SK-N-SH (cell line): ENCODE measurements around the gene PITPNM1. TPM values are rescaled to one million over a fixed set of nuclear protein-coding genes. Genes with fewer than 3 reads are reported as not detected.
"Not testable (repeated sequence)": the region's sequence is repeated elsewhere in the genome, so short reads cannot be mapped to it uniquely, and the experiment has no call there.

ENCODE experiments used
- CTCF ChIA-PET: fragments of 300-600, 350-600 bp; formaldehyde crosslinking; extraction: SDS; loops from one replicate; lab custom pipeline; 2021; lab: Yijun Ruan, JAX
- POLR2A ChIA-PET: fragments of 350-600 bp; sonication (Branson Sonifier 250); formaldehyde crosslinking; extraction: SDS; loops from one replicate; lab custom pipeline; 2020; ENCODE audit warnings: antibody characterized with exemption, inconsistent platforms; lab: Yijun Ruan, JAX
- DNase-seq: peaks from one replicate; pipeline ENCODE4 v3.0.0; 2012
- H2AFZ ChIP-seq: fragments of 200-600 bp; sonication (generic); 2 replicates; pipeline ENCODE4 v1.8.1; 2016; ENCODE audit warnings: antibody characterized with exemption, mild to moderate bottlenecking, low read depth
- H3F3A ChIP-seq: fragments of 200-600 bp; sonication (generic); replicated peaks from 2 replicates; pipeline ENCODE3; 2016; ENCODE audit warnings: antibody characterized with exemption, mild to moderate bottlenecking; ENCODE audit not compliant: insufficient read depth
- H3K27ac ChIP-seq, 2 experiments: fragments of 200-500 bp in 1 of 2; fragments of 200-600 bp in 1 of 2; sonication (Bioruptor generic) in 1 of 2; sonication (generic), shearing (Covaris generic) in 1 of 2; 2 replicates each; pipeline versions ENCODE4 v1.5.1 to v1.6.1; 2014 to 2016; ENCODE audit warnings: low read depth in 2 of 2, inconsistent platforms in 1 of 2, low read length in 1 of 2, mild to moderate bottlenecking in 1 of 2, mixed read lengths in 1 of 2
- H3K27me3 ChIP-seq: fragments of 200-600 bp; sonication (generic), shearing (Covaris generic); 2 replicates; pipeline ENCODE4 v1.6.1; 2016; ENCODE audit warnings: mixed run types; ENCODE audit not compliant: insufficient read depth
- H3K36me3 ChIP-seq, 2 experiments: fragments of 200-500 bp in 1 of 2; fragments of 200-600 bp in 1 of 2; sonication (Bioruptor generic) in 1 of 2; sonication (generic) in 1 of 2; replicated peaks in 1 of 2; 2 replicates each; pipeline versions ENCODE3 to v1.5.1; 2014 to 2016; ENCODE audit warnings: low read length in 1 of 2, mild to moderate bottlenecking in 1 of 2; ENCODE audit not compliant: insufficient read depth in 2 of 2, control insufficient read depth in 1 of 2
- H3K4me1 ChIP-seq, 2 experiments: fragments of 200-500 bp in 1 of 2; fragments of 200-600 bp in 1 of 2; sonication (Bioruptor generic) in 1 of 2; sonication (generic), shearing (Covaris generic) in 1 of 2; 2 replicates each; pipeline versions ENCODE4 v1.5.1 to v1.6.1; 2014 to 2016; ENCODE audit warnings: low read depth in 1 of 2, low read length in 1 of 2, mixed run types in 1 of 2; ENCODE audit not compliant: insufficient read depth in 2 of 2, control insufficient read depth in 1 of 2
- H3K4me2 ChIP-seq: fragments of 200-600 bp; sonication (generic), shearing (Covaris generic); 2 replicates; pipeline ENCODE4 v1.6.1; 2017; ENCODE audit warnings: mixed run types
- H3K4me3 ChIP-seq, 2 experiments: fragments of 200-500 bp in 1 of 2; fragments of 200-600 bp in 1 of 2; sonication (Bioruptor generic) in 1 of 2; sonication (generic), shearing (Covaris generic) in 1 of 2; 2 replicates each; pipeline versions ENCODE4 v1.5.1 to v1.8.1; 2014 to 2016; ENCODE audit warnings: low read depth in 2 of 2, inconsistent platforms in 1 of 2, low read length in 1 of 2, mild to moderate bottlenecking in 1 of 2, mixed read lengths in 1 of 2, moderate library complexity in 1 of 2
- H3K79me2 ChIP-seq: fragments of 200-600 bp; sonication (generic); 2 replicates; pipeline ENCODE4 v1.8.1; 2017; ENCODE audit warnings: mild to moderate bottlenecking; ENCODE audit not compliant: insufficient read depth
- H3K9ac ChIP-seq: fragments of 200-600 bp; sonication (generic); 2 replicates; pipeline ENCODE4 v1.6.1; 2017; ENCODE audit warnings: mixed run types
- H3K9me2 ChIP-seq: fragments of 200-600 bp; sonication (generic); 2 replicates; pipeline ENCODE4 v1.6.1; 2017; ENCODE audit warnings: mixed run types
- H3K9me3 ChIP-seq: fragments of 200-600 bp; sonication (generic); 2 replicates; pipeline ENCODE4 v1.6.1; 2017; ENCODE audit warnings: mixed run types, mild to moderate bottlenecking, moderate library complexity
- H4K20me1 ChIP-seq: fragments of 200-600 bp; sonication (generic); 2 replicates; pipeline ENCODE4 v1.6.1; 2017; ENCODE audit warnings: mild to moderate bottlenecking, mixed run types; ENCODE audit not compliant: insufficient read depth
- CHD2 ChIP-seq: fragments of 150-350 bp; IDR thresholded peaks from 2 replicates; pipeline ENCODE4 v1.6.1; 2018; ENCODE audit warnings: low read length; ENCODE audit not compliant: partially characterized antibody
- FOSL2 ChIP-seq: IDR thresholded peaks from 2 replicates; pipeline ENCODE4 v1.4.0; 2012; ENCODE audit warnings: low read depth, mild to moderate bottlenecking, moderate library complexity, borderline replicate concordance
- FOXJ3 ChIP-seq: sonication (generic); formaldehyde crosslinking; IDR thresholded peaks from 2 replicates; pipeline ENCODE4 v1.5.1; 2020; ENCODE audit warnings: mild to moderate bottlenecking, missing genetic modification reagents
- FOXM1 ChIP-seq: IDR thresholded peaks from 2 replicates; pipeline ENCODE4 v1.4.0; 2012; ENCODE audit warnings: low read depth, mild to moderate bottlenecking
- GATA2 ChIP-seq: sonication (generic); formaldehyde crosslinking; IDR thresholded peaks from 2 replicates; pipeline ENCODE4 v1.5.0; 2020; ENCODE audit warnings: mild to moderate bottlenecking, missing genetic modification reagents
- MEF2A ChIP-seq: IDR thresholded peaks from 2 replicates; pipeline ENCODE4 v1.4.0; 2012; ENCODE audit warnings: low read depth, borderline replicate concordance
- NFIC ChIP-seq: IDR thresholded peaks from 2 replicates; pipeline ENCODE4 v1.4.0; 2012; ENCODE audit warnings: borderline replicate concordance
- NRF1 ChIP-seq: IDR thresholded peaks from 2 replicates; pipeline ENCODE4 v1.6.1; 2012; ENCODE audit warnings: low read depth, mild to moderate bottlenecking, low read length
- SMC3 ChIP-seq: IDR thresholded peaks from 2 replicates; pipeline ENCODE4 v1.6.1; 2012; ENCODE audit warnings: low read depth, low read length, improper control_type of control experiment
- TCF12 ChIP-seq: IDR thresholded peaks from 2 replicates; pipeline ENCODE4 v1.4.0; 2012
- TEAD4 ChIP-seq: IDR thresholded peaks from 2 replicates; pipeline ENCODE4 v1.4.0; 2012; ENCODE audit warnings: mild to moderate bottlenecking, borderline replicate concordance; ENCODE audit not compliant: insufficient read depth
- WGBS: methylation state at CpG from one replicate; pipeline ENCODE4 v1.1.6; 2017; ENCODE audit warnings: low lambda C conversion rate; 5-methylcytosine and 5-hydroxymethylcytosine counted together
- polyA plus RNA-seq, 3 experiments: library from polyadenylated mRNA; depleted of rRNA; stranded (reverse); fragments of >200 nt; gene quantifications; 2 replicates each; pipeline ENCODE4 v1.2.3, GENCODE V29; 2012
- TF ChIP-seq, protein P1 (sequence below): fragments of 150-350 bp; IDR thresholded peaks from 2 replicates; pipeline ENCODE4 v1.6.1; 2017; ENCODE audit warnings: antibody characterized with exemption, low read length, low read depth, borderline replicate concordance
- TF ChIP-seq, protein P2 (sequence below): IDR thresholded peaks from 2 replicates; pipeline ENCODE4 v1.6.1; 2012; ENCODE audit warnings: mild to moderate bottlenecking, low read depth, low read length, moderate library complexity

Gene PITPNM1
- polyA plus RNA-seq, 1 of the 3 experiments (the other 2 are of a cell fraction) = 24.2 TPM

DNA sequence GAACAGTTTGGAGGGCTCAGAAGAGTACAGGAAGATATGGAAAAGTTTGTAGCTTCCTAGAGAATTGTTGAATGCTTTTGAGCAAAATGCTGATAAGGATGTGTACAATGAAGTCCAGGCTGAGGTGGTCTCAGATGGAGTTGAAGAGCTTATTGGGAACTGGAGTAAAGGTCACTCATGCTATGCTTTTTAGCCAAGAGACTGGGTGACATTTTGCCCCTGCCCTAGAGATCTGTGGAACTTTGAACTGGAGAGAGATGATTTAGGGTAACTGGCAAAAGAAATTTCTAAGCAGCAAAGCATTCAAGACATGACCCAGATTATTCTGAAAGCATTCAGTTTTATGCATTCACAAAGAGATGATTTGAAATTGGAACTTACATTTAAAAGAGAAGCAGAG, 46.0 kb upstream of the PITPNM1 start:
- Histone ChIP-seq H3K27me3 (no peaks in the 10 kb centered on the region), H3K9ac (no peak overlapping the region), H3K4me1 (no peaks in the 10 kb centered on the region), H3K79me2 (no peaks in the 10 kb centered on the region), H3K4me3 (no peak overlapping the region), H3K4me2 (no peak overlapping the region), H4K20me1 (no peaks in the 10 kb centered on the region), H3K27ac (no peak overlapping the region), H3K9me3 (no peaks in the 10 kb centered on the region), H2AFZ (no peak overlapping the region), H3K36me3 (no peaks in the 10 kb centered on the region), H3F3A (no peaks in the 10 kb centered on the region), H3K9me2 (no peaks in the 10 kb centered on the region)
- POLR2A ChIA-PET = no interaction called here
- TF ChIP-seq GATA2 (CRISPR knock-in tag) (no peak), NFIC (no peak), TEAD4 (no peak), MEF2A (no peak), CHD2 (no peak), FOSL2 (no peak)
- CTCF ChIA-PET = interaction anchor here (0.9 kb wide), 1 partner anchor 18 kb away, joined by 3 read pairs; no protein-coding TSS in a partner anchor
- DNase-seq = no peak

DNA sequence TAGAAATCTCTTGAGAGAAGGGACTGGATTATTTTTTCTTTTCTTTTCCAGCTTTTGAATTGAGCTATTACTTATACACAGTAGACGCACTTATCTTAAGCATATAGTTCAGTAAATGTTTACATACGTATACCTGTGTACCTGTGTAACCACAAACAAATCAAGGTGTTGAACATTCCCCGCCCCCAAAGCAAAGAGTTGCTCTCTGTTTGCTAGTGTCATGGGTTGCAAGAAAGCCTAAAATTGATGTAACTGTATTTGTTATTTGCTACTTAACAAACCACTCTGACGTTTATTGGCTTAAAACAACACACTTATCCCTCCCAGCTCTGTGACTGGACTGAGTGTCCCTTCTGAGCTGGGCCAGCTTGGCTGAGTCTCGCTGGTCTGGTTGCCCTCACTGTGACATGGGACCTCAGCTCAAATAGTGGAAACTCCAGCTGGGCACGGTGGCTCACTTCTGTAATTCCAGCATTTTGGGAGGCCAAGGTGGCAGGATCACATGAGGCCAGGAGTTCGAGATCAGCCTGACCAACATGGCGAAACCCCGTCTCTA, 43.5 kb upstream of the PITPNM1 start:
- Histone ChIP-seq H2AFZ (no peak overlapping the region), H3K27me3 (no peaks in the 10 kb centered on the region), H3K9me2 (no peaks in the 10 kb centered on the region), H3K4me3 (no peak overlapping the region), H3K4me2 (no peak overlapping the region), H3K9me3 (no peaks in the 10 kb centered on the region), H4K20me1 (no peaks in the 10 kb centered on the region), H3K4me1 (no peaks in the 10 kb centered on the region), H3K79me2 (no peaks in the 10 kb centered on the region), H3F3A (no peaks in the 10 kb centered on the region), H3K9ac (no peak overlapping the region), H3K27ac (no peak overlapping the region), H3K36me3 (no peaks in the 10 kb centered on the region)
- TF ChIP-seq, protein P1, sequence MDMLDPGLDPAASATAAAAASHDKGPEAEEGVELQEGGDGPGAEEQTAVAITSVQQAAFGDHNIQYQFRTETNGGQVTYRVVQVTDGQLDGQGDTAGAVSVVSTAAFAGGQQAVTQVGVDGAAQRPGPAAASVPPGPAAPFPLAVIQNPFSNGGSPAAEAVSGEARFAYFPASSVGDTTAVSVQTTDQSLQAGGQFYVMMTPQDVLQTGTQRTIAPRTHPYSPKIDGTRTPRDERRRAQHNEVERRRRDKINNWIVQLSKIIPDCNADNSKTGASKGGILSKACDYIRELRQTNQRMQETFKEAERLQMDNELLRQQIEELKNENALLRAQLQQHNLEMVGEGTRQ = no peak
- TF ChIP-seq NRF1 (no peak), TCF12 (no peak), FOXJ3 (CRISPR knock-in tag) (no peak), FOXM1 (no peak), GATA2 (CRISPR knock-in tag) (no peak), SMC3 (no peak), MEF2A (no peak)
- TF ChIP-seq, protein P2, sequence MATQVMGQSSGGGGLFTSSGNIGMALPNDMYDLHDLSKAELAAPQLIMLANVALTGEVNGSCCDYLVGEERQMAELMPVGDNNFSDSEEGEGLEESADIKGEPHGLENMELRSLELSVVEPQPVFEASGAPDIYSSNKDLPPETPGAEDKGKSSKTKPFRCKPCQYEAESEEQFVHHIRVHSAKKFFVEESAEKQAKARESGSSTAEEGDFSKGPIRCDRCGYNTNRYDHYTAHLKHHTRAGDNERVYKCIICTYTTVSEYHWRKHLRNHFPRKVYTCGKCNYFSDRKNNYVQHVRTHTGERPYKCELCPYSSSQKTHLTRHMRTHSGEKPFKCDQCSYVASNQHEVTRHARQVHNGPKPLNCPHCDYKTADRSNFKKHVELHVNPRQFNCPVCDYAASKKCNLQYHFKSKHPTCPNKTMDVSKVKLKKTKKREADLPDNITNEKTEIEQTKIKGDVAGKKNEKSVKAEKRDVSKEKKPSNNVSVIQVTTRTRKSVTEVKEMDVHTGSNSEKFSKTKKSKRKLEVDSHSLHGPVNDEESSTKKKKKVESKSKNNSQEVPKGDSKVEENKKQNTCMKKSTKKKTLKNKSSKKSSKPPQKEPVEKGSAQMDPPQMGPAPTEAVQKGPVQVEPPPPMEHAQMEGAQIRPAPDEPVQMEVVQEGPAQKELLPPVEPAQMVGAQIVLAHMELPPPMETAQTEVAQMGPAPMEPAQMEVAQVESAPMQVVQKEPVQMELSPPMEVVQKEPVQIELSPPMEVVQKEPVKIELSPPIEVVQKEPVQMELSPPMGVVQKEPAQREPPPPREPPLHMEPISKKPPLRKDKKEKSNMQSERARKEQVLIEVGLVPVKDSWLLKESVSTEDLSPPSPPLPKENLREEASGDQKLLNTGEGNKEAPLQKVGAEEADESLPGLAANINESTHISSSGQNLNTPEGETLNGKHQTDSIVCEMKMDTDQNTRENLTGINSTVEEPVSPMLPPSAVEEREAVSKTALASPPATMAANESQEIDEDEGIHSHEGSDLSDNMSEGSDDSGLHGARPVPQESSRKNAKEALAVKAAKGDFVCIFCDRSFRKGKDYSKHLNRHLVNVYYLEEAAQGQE = no peak
- WGBS = 67% methylated on average over 9 of the region's 9 CpGs
- ChIA-PET POLR2A (no interaction called here), CTCF (interaction anchor here (1.1 to 1.9 kb wide), 2 partner anchors 12 to 24 kb away, joined by 3 to 5 read pairs; no protein-coding TSS in a partner anchor)
- DNase-seq = no peak

DNA sequence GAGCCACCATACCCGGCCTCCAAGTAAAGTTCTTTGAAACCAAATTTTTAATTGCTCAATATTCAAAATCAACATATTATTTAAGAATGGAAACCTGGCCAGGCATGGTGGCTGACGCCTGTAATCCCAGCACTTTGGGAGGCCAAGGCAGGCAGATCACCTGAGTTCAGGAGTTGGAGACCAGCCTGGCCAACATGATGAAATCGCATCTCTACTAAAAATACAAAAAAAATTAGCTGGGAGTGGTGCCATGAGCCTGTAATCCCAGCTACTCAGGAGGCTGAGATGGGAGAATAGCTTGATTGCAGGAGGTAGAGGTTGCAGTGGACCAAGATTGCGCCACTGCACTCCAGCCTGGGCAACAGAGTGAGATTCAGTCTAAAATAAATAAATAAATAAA, 42.9 kb upstream of the PITPNM1 start:
- H3K79me2 ChIP-seq, H4K20me1 ChIP-seq, H3K4me1 ChIP-seq, H3K9me3 ChIP-seq, H3K4me3 ChIP-seq, H2AFZ ChIP-seq, H3K27ac ChIP-seq, POLR2A ChIA-PET, H3K9ac ChIP-seq, H3K36me3 ChIP-seq, H3K9me2 ChIP-seq, H3K4me2 ChIP-seq, DNase-seq, H3K27me3 ChIP-seq, H3F3A ChIP-seq: not testable (repeated sequence)
- 68% methylated on average over 4 of the region's 4 CpGs for WGBS
- CTCF ChIA-PET = interaction anchor here (1.1 kb wide), 1 partner anchor 13 kb away, joined by 3 read pairs; no protein-coding TSS in a partner anchor
